ENCODE measurements around the gene LIG3.

GRCh38 chr17:35046245-35046644 is 65.9 kb downstream of the LIG3 start:
- TF ChIP-seq SIN3A (IDR thresholded peaks at IDR 0.05; ENCODE audit: borderline replicate concordance, low read depth, low read length) = no peak
- TF ChIP-seq CTCF (IDR thresholded peaks at IDR 0.05) = no peak
- no peak for TF ChIP-seq ELF1 (IDR thresholded peaks at IDR 0.05)
- no peak for TF ChIP-seq SMC3 (IDR thresholded peaks at IDR 0.05; ENCODE audit: low read depth, low read length)
- TF ChIP-seq YY1 (IDR thresholded peaks at IDR 0.05; ENCODE audit: low read depth) = no peak
- TF ChIP-seq REST (IDR thresholded peaks at IDR 0.05; ENCODE audit: low read depth, low read length) = no peak
- no peak for TF ChIP-seq JUND (IDR thresholded peaks at IDR 0.05)
- TF ChIP-seq POLR2AphosphoS5 (IDR thresholded peaks at IDR 0.05; ENCODE audit: low read depth, low read length) = no peak
- TF ChIP-seq EP300 (IDR thresholded peaks at IDR 0.05; ENCODE audit: borderline replicate concordance in 1 of 2, low read depth in 1 of 2, low read length in 1 of 2) = no peak
- TF ChIP-seq NRF1 (IDR thresholded peaks at IDR 0.05; ENCODE audit: low read depth, low read length) = no peak
- no peak for TF ChIP-seq RAD21 (IDR thresholded peaks at IDR 0.05; ENCODE audit: low read length)
- TF ChIP-seq FOSL2 (IDR thresholded peaks at IDR 0.05; ENCODE audit: borderline replicate concordance, low read depth) = no peak
- TF ChIP-seq FOXM1 (IDR thresholded peaks at IDR 0.05; ENCODE audit: low read depth) = no peak
- TF ChIP-seq NFIC (IDR thresholded peaks at IDR 0.05; ENCODE audit: borderline replicate concordance) = no peak

Measured in SK-N-SH (cell line).